Loucy (cell line): ENCODE measurements around the gene MSANTD1.

Experiments used
- EZH2phosphoT487 ChIP-seq: fragments of 200-600 bp; IDR thresholded peaks from 2 replicates; pipeline ENCODE4 v1.6.1; 2018; ENCODE audit warnings: antibody characterized with exemption, mild to moderate bottlenecking, moderate library complexity, borderline replicate concordance
- TF ChIP-seq, protein P1 (sequence below): fragments of 200-600 bp; sonication (generic); conservative IDR thresholded peaks from 2 replicates; pipeline ENCODE4 v1.5.1; 2014; ENCODE audit warnings: mild to moderate bottlenecking, antibody characterized with exemption, low read length

DNA sequence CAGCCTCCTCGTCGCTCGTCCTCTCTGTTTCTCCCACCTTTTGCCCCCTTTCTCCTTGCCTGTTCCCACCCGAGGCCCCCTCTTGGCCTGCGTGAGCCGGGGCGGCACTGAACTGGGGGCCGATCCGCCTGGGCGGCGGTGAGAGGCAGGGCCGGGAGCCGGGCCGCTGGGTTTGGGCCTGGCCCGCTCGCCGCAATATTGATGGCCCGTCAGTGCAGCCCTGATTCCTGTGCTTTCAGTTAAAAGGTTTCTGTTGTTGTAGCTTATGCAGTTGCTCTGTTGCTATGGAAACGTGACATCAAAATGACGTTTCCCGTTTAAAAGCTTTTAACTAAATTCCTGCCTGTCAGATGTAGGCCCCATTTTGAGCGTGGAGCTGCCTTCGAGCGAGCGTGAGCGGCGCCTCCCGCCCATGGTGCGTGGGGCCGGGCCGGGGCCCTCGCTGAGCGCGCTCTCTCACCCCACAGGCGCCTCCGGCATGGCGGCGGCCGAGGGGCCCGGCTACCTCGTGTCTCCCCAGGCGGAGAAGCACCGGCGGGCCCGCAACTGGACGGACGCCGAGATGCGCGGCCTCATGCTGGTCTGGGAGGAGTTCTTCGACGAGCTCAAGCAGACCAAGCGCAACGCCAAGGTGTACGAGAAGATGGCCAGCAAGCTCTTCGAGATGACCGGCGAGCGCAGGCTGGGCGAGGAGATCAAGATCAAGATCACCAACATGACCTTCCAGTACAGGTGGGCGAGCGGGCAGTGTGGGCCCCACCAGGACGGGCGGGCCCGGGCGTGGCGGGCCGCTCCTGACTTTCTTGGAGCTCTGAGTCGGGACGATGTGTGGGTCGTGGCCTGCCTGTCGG lies at the start of gene MSANTD1:
- TF ChIP-seq, protein P1, sequence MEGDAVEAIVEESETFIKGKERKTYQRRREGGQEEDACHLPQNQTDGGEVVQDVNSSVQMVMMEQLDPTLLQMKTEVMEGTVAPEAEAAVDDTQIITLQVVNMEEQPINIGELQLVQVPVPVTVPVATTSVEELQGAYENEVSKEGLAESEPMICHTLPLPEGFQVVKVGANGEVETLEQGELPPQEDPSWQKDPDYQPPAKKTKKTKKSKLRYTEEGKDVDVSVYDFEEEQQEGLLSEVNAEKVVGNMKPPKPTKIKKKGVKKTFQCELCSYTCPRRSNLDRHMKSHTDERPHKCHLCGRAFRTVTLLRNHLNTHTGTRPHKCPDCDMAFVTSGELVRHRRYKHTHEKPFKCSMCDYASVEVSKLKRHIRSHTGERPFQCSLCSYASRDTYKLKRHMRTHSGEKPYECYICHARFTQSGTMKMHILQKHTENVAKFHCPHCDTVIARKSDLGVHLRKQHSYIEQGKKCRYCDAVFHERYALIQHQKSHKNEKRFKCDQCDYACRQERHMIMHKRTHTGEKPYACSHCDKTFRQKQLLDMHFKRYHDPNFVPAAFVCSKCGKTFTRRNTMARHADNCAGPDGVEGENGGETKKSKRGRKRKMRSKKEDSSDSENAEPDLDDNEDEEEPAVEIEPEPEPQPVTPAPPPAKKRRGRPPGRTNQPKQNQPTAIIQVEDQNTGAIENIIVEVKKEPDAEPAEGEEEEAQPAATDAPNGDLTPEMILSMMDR, result no peak
- TF ChIP-seq EZH2phosphoT487, result no peak
